Ovary (tissue), 3 donors: ENCODE measurements around the gene MCUB.

ENCODE experiments used
- CTCF ChIP-seq, 3 donors: fragments of 450-650 bp in 2 of 3; fragments of 200-600 bp in 1 of 3; IDR thresholded peaks; one replicate each; pipeline versions ENCODE4 v1.5.1 to v1.8.0; 2016 to 2022; ENCODE audit warnings: antibody characterized with exemption in 3 of 3, mild to moderate bottlenecking in 1 of 3
- EP300 ChIP-seq: sonication (generic); formaldehyde crosslinking; IDR thresholded peaks from one replicate; pipeline ENCODE4 v1.6.1; 2017; ENCODE audit warnings: antibody characterized with exemption
- POLR2A ChIP-seq: fragments of 450-650 bp; IDR thresholded peaks from one replicate; pipeline ENCODE4 v1.6.1; 2017; ENCODE audit warnings: antibody characterized with exemption, mild to moderate bottlenecking, moderate library complexity
- donor health status: DM: no; HTN: no; CAD: no.

- no peak for TF ChIP-seq CTCF (IDR thresholded peaks at IDR 0.05)
- no peak for TF ChIP-seq POLR2A
- no peak for TF ChIP-seq EP300
Measured at GRCh38 chr4:109601336-109601735, 41.3 kb downstream of the MCUB start.
